ENCODE data around the gene EXOC3L1. TPM values are rescaled to one million over a fixed set of nuclear protein-coding genes. Genes with fewer than 3 reads are reported as not detected.

EXOC3L1 gene
- total and polyA plus RNA-seq, 2 donors (not counting 1 experiment from before 2014, with no cell fraction given) = 0.09 to 0.33 TPM

DNA sequence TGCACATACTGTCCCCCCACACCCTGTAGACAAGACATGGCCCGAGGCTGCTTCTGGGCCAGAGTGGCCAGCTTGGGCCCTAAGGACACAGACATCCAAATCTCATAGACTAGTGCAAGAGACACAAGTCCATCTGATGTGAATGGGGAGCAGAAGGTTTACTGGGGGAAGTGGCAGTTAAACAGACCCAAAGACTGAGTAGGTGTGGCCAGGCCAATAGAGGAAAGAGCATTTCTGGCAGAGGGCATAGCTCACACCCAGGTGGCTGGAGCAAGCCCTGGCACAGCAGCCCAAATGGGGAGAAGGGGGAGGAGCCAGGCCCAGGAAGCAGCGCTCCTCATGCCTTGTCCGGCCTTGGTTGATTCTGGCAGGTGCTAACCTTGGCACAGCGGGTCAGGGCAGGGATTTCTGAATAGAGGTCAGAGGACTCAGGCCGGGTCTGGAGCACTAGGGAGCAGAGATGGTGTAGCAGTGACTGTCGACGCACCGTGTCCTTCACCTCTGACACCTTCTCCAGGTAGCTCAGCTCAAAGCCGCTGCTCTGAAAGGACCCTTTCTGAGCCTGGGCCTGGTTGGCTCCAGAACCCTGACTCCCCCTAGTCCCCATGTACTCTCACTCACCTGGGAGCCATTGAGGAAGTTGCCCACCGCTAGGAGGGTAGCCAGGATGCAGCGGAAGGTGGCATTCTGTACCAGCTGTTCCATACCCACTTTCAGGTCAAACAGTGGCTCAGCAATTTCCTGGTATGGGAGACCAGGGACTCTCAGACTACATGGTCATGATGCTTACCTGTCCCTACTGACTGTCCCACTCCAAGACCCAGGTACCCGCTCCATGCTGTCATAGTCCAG lies 41.1 kb upstream of the EXOC3L1 start:
- peaks cover 19% of the 10 kb centered on the region for H3K79me2 ChIP-seq (ENCODE audit: control insufficient read depth, insufficient read depth, low read length)
- no peak overlapping the region for H3K4me3 ChIP-seq (replicated peaks in 1 of 4; ENCODE audit: control extremely low read depth in 1 of 4, insufficient read depth in 1 of 4, low read depth in 3 of 4, low read length in 4 of 4)
- no peak overlapping the region for H2AFZ ChIP-seq (ENCODE audit: low read length)
- no peaks in the 10 kb centered on the region for H3K27me3 ChIP-seq (ENCODE audit: control insufficient read depth, insufficient read depth, low read length)
- H3K4me2 ChIP-seq (ENCODE audit: extremely low read depth, insufficient read depth, low read length) = no peak overlapping the region
- no peaks in the 10 kb centered on the region for H3K9me3 ChIP-seq (ENCODE audit: control insufficient read depth, insufficient read depth, low read depth, low read length)
- no peak for DNase-seq (ENCODE audit: low read depth in 2 of 2)
- H3K9ac ChIP-seq (ENCODE audit: insufficient read depth, low read length) = no peak overlapping the region
- peaks cover 2% of the 10 kb centered on the region for H3K4me1 ChIP-seq (ENCODE audit: control insufficient read depth, extremely low read depth, insufficient read depth, low read length)
- peaks cover 48% of the 10 kb centered on the region for H3K36me3 ChIP-seq (ENCODE audit: control insufficient read depth, insufficient read depth, low read length)
- TF ChIP-seq EZH2 (IDR thresholded peaks at IDR 0.05; ENCODE audit: low read length, missing control alignments) = no peak
- TF ChIP-seq, protein P1, sequence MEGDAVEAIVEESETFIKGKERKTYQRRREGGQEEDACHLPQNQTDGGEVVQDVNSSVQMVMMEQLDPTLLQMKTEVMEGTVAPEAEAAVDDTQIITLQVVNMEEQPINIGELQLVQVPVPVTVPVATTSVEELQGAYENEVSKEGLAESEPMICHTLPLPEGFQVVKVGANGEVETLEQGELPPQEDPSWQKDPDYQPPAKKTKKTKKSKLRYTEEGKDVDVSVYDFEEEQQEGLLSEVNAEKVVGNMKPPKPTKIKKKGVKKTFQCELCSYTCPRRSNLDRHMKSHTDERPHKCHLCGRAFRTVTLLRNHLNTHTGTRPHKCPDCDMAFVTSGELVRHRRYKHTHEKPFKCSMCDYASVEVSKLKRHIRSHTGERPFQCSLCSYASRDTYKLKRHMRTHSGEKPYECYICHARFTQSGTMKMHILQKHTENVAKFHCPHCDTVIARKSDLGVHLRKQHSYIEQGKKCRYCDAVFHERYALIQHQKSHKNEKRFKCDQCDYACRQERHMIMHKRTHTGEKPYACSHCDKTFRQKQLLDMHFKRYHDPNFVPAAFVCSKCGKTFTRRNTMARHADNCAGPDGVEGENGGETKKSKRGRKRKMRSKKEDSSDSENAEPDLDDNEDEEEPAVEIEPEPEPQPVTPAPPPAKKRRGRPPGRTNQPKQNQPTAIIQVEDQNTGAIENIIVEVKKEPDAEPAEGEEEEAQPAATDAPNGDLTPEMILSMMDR (conservative IDR thresholded peaks at IDR 0.05 in 1 of 2, IDR thresholded peaks at IDR 0.05 in 1 of 2; ENCODE audit: low read depth in 1 of 2, low read length in 2 of 2) = no peak
- H4K20me1 ChIP-seq (ENCODE audit: control insufficient read depth, extremely low read depth, insufficient read depth, low read length) = no peaks in the 10 kb centered on the region
- no peak overlapping the region for H3K27ac ChIP-seq (ENCODE audit: insufficient read depth, low read length)

DNA sequence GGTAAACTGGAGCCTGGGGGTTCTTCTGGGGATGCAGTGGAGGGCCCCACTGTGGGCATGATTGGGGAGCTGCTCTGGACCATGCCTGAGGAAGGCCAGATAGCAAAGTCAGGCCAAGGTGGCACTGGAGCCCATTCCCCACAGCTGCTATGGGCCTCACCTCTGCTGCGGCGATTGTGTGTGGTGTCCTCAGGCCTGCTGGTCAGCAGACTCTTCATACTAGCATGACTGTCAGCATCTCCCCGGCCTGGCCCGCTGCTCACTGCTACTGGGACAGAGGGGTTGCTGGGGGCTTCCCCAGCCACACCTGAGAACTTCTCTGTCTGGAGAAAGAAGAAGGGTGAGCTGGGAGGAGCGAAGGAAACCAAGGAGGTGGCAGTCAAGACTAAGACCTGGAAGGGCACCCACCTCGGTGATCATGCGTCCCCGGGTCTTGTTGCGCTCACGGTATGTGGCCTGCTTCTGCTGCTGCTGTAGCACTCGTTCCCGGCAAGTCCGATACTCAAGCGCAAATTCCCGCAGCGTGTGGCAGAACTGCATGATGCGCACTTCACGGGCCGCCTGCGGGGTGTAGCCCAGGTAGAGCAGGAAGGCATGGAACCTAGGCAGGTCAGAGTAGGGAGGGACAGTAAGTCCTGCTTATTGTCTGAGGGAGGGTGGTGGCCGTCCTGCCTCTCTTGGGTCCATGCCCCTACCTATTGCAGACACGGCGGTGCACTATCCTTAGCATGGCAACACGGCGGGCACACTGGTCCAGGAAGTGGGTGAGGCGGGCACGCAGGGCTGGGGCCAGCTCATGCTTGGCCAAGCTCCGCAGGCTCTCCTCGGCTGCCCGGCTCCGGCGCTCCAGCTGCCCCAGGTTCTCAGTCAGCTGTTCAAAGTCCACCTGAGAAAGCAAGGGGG lies 40.2 kb upstream of the EXOC3L1 start:
- DNase-seq (ENCODE audit: low read depth in 2 of 2) = no peak
- H3K36me3 ChIP-seq (ENCODE audit: control insufficient read depth, insufficient read depth, low read length) = peaks cover 43% of the 10 kb centered on the region
- H3K79me2 ChIP-seq (ENCODE audit: control insufficient read depth, insufficient read depth, low read length) = peaks cover 24% of the 10 kb centered on the region
- H2AFZ ChIP-seq (ENCODE audit: low read length) = no peak overlapping the region
- H3K4me3 ChIP-seq (replicated peaks in 1 of 4; ENCODE audit: control extremely low read depth in 1 of 4, insufficient read depth in 1 of 4, low read depth in 3 of 4, low read length in 4 of 4) = no peak overlapping the region
- no peaks in the 10 kb centered on the region for H3K9me3 ChIP-seq (ENCODE audit: control insufficient read depth, insufficient read depth, low read depth, low read length)
- H3K4me2 ChIP-seq (ENCODE audit: extremely low read depth, insufficient read depth, low read length) = no peak overlapping the region
- H3K27me3 ChIP-seq (ENCODE audit: control insufficient read depth, insufficient read depth, low read length) = no peaks in the 10 kb centered on the region
- peaks cover 6% of the 10 kb centered on the region for H3K4me1 ChIP-seq (ENCODE audit: control insufficient read depth, extremely low read depth, insufficient read depth, low read length)
- H3K27ac ChIP-seq (ENCODE audit: insufficient read depth, low read length) = no peak overlapping the region
- no peak for TF ChIP-seq EZH2 (IDR thresholded peaks at IDR 0.05; ENCODE audit: low read length, missing control alignments)
- TF ChIP-seq, protein P1 (conservative IDR thresholded peaks at IDR 0.05 in 1 of 2, IDR thresholded peaks at IDR 0.05 in 1 of 2; ENCODE audit: low read depth in 1 of 2, low read length in 2 of 2) = no peak
- H4K20me1 ChIP-seq (ENCODE audit: control insufficient read depth, extremely low read depth, insufficient read depth, low read length) = no peaks in the 10 kb centered on the region
- no peak overlapping the region for H3K9ac ChIP-seq (ENCODE audit: insufficient read depth, low read length)

DNA sequence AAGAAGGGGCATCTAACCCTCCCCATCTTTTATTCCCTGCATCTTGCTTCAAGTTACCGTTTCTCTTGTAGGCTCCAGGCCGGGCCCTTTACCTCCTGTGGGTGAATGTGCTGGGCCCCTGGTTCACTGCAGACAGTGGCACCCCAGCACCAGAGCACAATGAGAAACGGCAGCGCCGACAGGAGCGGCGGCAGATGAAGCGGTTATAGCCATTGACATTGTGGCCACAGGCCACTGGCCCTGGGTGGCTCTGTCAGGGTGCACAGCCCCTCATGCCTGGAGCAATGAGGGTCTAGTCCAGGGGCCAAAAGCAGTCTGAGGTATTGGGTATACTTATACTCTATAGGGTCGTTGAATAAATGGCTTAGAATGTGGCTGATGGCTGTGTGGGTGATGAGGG lies 39.0 kb upstream of the EXOC3L1 start:
- H2AFZ ChIP-seq (ENCODE audit: low read length) = no peak overlapping the region
- no peak overlapping the region for H3K4me3 ChIP-seq (replicated peaks in 1 of 4; ENCODE audit: control extremely low read depth in 1 of 4, insufficient read depth in 1 of 4, low read depth in 3 of 4, low read length in 4 of 4)
- no peak overlapping the region for H3K27ac ChIP-seq (ENCODE audit: insufficient read depth, low read length)
- H3K4me2 ChIP-seq (ENCODE audit: extremely low read depth, insufficient read depth, low read length) = no peak overlapping the region
- H4K20me1 ChIP-seq (ENCODE audit: control insufficient read depth, extremely low read depth, insufficient read depth, low read length) = no peaks in the 10 kb centered on the region
- no peaks in the 10 kb centered on the region for H3K9me3 ChIP-seq (ENCODE audit: control insufficient read depth, insufficient read depth, low read depth, low read length)
- peaks cover 6% of the 10 kb centered on the region for H3K4me1 ChIP-seq (ENCODE audit: control insufficient read depth, extremely low read depth, insufficient read depth, low read length)
- peaks cover 24% of the 10 kb centered on the region for H3K79me2 ChIP-seq (ENCODE audit: control insufficient read depth, insufficient read depth, low read length)
- peaks cover 36% of the 10 kb centered on the region for H3K36me3 ChIP-seq (ENCODE audit: control insufficient read depth, insufficient read depth, low read length)
- H3K27me3 ChIP-seq (ENCODE audit: control insufficient read depth, insufficient read depth, low read length) = no peaks in the 10 kb centered on the region
- TF ChIP-seq, protein P1 (conservative IDR thresholded peaks at IDR 0.05 in 1 of 2, IDR thresholded peaks at IDR 0.05 in 1 of 2; ENCODE audit: low read depth in 1 of 2, low read length in 2 of 2) = no peak
- TF ChIP-seq EZH2 (IDR thresholded peaks at IDR 0.05; ENCODE audit: low read length, missing control alignments) = no peak
- no peak for DNase-seq (ENCODE audit: low read depth in 2 of 2)
- no peak overlapping the region for H3K9ac ChIP-seq (ENCODE audit: insufficient read depth, low read length)

Data from fibroblast of lung (primary cell).